Gastroesophageal sphincter (tissue), 3 donors: ENCODE measurements around the gene LIN37.

Experiments
- POLR2AphosphoS5 ChIP-seq: sonication (generic); formaldehyde crosslinking; IDR thresholded peaks from one replicate; pipeline ENCODE4 v1.6.1; 2017; ENCODE audit warnings: antibody characterized with exemption
- TF ChIP-seq, protein P1 (sequence below), 4 experiments: fragments of 200-600 bp in 2 of 4; fragments of 450-650 bp in 2 of 4; sonication (generic) in 1 of 4; IDR thresholded peaks; one replicate each; pipeline ENCODE4 v1.5.1; 2017 to 2019; ENCODE audit warnings: antibody characterized with exemption in 4 of 4, mild to moderate bottlenecking in 2 of 4, moderate library complexity in 2 of 4

GRCh38 chr19:35702223-35703012 is 46.0 kb upstream of the LIN37 start:
- TF ChIP-seq, protein P1, sequence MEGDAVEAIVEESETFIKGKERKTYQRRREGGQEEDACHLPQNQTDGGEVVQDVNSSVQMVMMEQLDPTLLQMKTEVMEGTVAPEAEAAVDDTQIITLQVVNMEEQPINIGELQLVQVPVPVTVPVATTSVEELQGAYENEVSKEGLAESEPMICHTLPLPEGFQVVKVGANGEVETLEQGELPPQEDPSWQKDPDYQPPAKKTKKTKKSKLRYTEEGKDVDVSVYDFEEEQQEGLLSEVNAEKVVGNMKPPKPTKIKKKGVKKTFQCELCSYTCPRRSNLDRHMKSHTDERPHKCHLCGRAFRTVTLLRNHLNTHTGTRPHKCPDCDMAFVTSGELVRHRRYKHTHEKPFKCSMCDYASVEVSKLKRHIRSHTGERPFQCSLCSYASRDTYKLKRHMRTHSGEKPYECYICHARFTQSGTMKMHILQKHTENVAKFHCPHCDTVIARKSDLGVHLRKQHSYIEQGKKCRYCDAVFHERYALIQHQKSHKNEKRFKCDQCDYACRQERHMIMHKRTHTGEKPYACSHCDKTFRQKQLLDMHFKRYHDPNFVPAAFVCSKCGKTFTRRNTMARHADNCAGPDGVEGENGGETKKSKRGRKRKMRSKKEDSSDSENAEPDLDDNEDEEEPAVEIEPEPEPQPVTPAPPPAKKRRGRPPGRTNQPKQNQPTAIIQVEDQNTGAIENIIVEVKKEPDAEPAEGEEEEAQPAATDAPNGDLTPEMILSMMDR (IDR thresholded peaks at IDR 0.05) = no peak
- no peak for TF ChIP-seq POLR2AphosphoS5
